ENCODE data around the gene KDM4B. TPM values are rescaled to one million over a fixed set of nuclear protein-coding genes. Genes with fewer than 3 reads are reported as not detected.

The KDM4B gene
- total RNA-seq, 1 experiment from 2014 or later, result 35.9 TPM

DNA sequence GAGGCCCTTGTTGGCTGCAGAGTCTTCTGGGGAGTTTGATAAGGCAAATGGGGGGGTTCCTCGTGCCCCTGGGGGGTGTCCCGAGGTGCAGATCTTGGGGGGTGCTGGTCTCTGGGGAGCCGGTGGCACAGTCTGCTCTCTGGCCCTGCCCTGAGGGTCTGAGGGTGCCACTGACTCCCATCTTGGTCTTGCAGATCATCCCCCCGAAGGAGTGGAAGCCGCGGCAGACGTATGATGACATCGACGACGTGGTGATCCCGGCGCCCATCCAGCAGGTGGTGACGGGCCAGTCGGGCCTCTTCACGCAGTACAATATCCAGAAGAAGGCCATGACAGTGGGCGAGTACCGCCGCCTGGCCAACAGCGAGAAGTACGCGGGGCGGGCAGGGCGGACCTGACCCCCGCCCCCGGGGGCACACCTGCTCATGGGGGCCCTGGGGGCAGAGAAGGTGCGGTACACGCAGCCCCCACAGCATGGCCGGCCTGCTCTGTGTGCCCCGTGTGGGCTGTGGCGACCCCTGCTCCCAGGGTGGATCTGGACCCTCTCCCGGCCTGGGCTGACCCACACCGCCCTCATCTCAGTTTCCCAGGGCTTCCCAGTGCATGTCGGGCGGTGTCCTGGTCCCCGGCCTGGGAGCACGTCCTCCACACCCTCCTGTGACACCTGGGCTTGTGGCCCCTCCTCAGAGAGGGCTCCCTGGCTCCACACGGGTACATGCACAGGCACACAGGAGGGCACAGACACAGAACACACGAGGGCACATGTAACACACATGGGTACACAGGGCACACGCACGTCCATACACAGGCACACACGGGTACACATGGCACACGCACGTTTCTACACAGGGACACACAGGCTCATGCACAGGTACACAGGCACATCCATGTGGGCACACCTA, 71.0 kb downstream of the KDM4B start:
- no peak overlapping the region for H3K4me3 ChIP-seq (replicated peaks in 1 of 2; ENCODE audit: low read depth in 1 of 2, low read length in 2 of 2)
- H3K9ac ChIP-seq (ENCODE audit: low read length), result no peak overlapping the region
- H4K20me1 ChIP-seq (ENCODE audit: insufficient read depth), result no peaks in the 10 kb centered on the region
- RAD21 ChIA-PET (ENCODE audit: low non-redundant PET in 1 of 2, low total read pairs in 2 of 2, uncharacterized antibody in 2 of 2, unreplicated experiment in 2 of 2), result no interaction called here
- POLR2A ChIA-PET, result no interaction called here
- no peak overlapping the region for H3K4me2 ChIP-seq (ENCODE audit: low read length)
- no TSS peak for BruUV-seq (replicated peaks)
- intact Hi-C loops (cut with micrococcal nuclease), result loop anchor here (10.0 kb wide), 1 partner anchor 125 kb away; no protein-coding TSS in a partner anchor
- peaks cover 0 to 16% of the 10 kb centered on the region in 2 experiments; a peak in 3 of 4 replicates for H3K4me1 ChIP-seq (ENCODE audit: control insufficient read depth in 1 of 2, insufficient read depth in 2 of 2, low read length in 2 of 2)
- ATAC-seq (no peak), DNase-seq (ENCODE audit: low read depth, low spot score) (no peak)
- H3K9me2 ChIP-seq (ENCODE audit: insufficient read depth), result no peaks in the 10 kb centered on the region
- H2AFZ ChIP-seq (ENCODE audit: low read depth, low read length, poor library complexity, severe bottlenecking), result no peak overlapping the region
- peaks cover 3 to 6% of the 10 kb centered on the region in 2 experiments; a peak in 3 of 4 replicates for H3K36me3 ChIP-seq (ENCODE audit: control insufficient read depth in 1 of 2, insufficient read depth in 2 of 2, low read length in 2 of 2)
- no peaks in the 10 kb centered on the region for H3K27me3 ChIP-seq (ENCODE audit: insufficient read depth, low read length)
- no peaks in the 10 kb centered on the region for H3K9me3 ChIP-seq (ENCODE audit: control insufficient read depth in 1 of 2, insufficient read depth in 1 of 2, low read depth in 1 of 2, low read length in 2 of 2)
- peak overlapping the region; percentile 38; the same call in 1 of the 2 replicates for H3K27ac ChIP-seq (ENCODE audit: low read depth, low read length)
- CTCF ChIA-PET, result interaction anchor here (0.9 to 1.2 kb wide), 2 partner anchors 32 to 230 kb away, joined by 4 to 9 read pairs; no protein-coding TSS in a partner anchor
- no peaks in the 10 kb centered on the region for H3K79me2 ChIP-seq (ENCODE audit: insufficient read depth, low read length)
- TF ChIP-seq SRF (IDR thresholded peaks at IDR 0.05; ENCODE audit: low read depth) (no peak), SIN3A (IDR thresholded peaks at IDR 0.05; ENCODE audit: low read depth) (no peak)

DNA sequence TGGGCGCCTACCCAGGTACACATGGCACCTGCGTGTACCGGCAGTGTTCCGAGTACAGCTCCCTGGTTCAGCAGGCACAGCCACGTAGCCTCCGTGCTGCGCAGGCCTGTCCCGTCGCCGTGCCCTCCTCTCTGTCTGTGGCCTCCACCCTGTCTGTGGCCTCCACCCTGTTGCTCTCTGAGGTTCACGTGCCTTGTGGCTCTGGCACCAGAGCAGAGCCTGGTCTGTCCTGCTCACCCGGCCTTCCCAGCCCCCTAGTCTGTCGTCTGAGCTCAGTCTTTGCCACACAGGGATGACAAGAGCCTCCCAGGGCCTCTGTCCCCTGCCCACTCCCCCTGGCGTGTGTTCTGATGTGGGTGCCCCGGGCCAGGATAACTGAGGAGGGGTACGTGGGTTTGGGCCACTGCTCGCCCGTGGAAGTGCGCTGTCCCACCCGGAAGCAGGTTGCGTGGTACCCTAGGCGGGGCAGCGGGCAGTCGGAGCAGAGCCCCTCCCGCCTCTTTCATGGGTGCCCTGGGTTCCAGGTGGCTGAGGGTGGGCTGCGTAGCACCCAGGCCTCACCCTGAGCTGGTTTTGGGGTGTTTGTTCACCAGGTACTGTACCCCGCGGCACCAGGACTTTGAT, 71.7 kb downstream of the KDM4B start:
- no peaks in the 10 kb centered on the region for H4K20me1 ChIP-seq (ENCODE audit: insufficient read depth)
- no peak for DNase-seq (ENCODE audit: low read depth, low spot score)
- TF ChIP-seq TCF7L2 (IDR thresholded peaks at IDR 0.05; ENCODE audit: borderline replicate concordance, extremely low read depth, insufficient read depth, insufficient read length), result no peak
- TF ChIP-seq EZH2 (IDR thresholded peaks at IDR 0.05), result no peak
- TF ChIP-seq, protein P1, sequence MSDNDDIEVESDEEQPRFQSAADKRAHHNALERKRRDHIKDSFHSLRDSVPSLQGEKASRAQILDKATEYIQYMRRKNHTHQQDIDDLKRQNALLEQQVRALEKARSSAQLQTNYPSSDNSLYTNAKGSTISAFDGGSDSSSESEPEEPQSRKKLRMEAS (IDR thresholded peaks at IDR 0.05), result no peak
- TF ChIP-seq ZNF274 (IDR thresholded peaks at IDR 0.05; ENCODE audit: low read depth, low read length), result no peak
- no peak for TF ChIP-seq JUND (IDR thresholded peaks at IDR 0.05)
- TF ChIP-seq, protein P2, sequence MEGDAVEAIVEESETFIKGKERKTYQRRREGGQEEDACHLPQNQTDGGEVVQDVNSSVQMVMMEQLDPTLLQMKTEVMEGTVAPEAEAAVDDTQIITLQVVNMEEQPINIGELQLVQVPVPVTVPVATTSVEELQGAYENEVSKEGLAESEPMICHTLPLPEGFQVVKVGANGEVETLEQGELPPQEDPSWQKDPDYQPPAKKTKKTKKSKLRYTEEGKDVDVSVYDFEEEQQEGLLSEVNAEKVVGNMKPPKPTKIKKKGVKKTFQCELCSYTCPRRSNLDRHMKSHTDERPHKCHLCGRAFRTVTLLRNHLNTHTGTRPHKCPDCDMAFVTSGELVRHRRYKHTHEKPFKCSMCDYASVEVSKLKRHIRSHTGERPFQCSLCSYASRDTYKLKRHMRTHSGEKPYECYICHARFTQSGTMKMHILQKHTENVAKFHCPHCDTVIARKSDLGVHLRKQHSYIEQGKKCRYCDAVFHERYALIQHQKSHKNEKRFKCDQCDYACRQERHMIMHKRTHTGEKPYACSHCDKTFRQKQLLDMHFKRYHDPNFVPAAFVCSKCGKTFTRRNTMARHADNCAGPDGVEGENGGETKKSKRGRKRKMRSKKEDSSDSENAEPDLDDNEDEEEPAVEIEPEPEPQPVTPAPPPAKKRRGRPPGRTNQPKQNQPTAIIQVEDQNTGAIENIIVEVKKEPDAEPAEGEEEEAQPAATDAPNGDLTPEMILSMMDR (IDR thresholded peaks at IDR 0.05 in 2 of 3, conservative IDR thresholded peaks at IDR 0.05 in 1 of 3; ENCODE audit: borderline replicate concordance in 1 of 3, insufficient read depth in 1 of 3, low read depth in 2 of 3, low read length in 2 of 3), result no peak
- TF ChIP-seq, protein P3, sequence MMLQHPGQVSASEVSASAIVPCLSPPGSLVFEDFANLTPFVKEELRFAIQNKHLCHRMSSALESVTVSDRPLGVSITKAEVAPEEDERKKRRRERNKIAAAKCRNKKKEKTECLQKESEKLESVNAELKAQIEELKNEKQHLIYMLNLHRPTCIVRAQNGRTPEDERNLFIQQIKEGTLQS (IDR thresholded peaks at IDR 0.05), result no peak
- TF ChIP-seq YY1 (IDR thresholded peaks at IDR 0.05; ENCODE audit: extremely low read depth, insufficient replicate concordance, low read depth, low read length), result no peak
- no peak for TF ChIP-seq RAD21 (IDR thresholded peaks at IDR 0.05; ENCODE audit: low read depth)
- no peak for TF ChIP-seq POLR2A (IDR thresholded peaks at IDR 0.05; ENCODE audit: borderline replicate concordance, extremely low read depth, insufficient read depth, insufficient read length)
- TF ChIP-seq SP1 (IDR thresholded peaks at IDR 0.05; ENCODE audit: low read depth), result no peak
- no peak for TF ChIP-seq FOSL1 (IDR thresholded peaks at IDR 0.05; ENCODE audit: low read depth)
- TF ChIP-seq SRF (IDR thresholded peaks at IDR 0.05; ENCODE audit: low read depth), result no peak
- TF ChIP-seq CEBPB (IDR thresholded peaks at IDR 0.05; ENCODE audit: low read depth), result no peak
- TF ChIP-seq CBX3 (IDR thresholded peaks at IDR 0.05; ENCODE audit: low read depth), result no peak
- no peak for TF ChIP-seq SIN3A (IDR thresholded peaks at IDR 0.05; ENCODE audit: low read depth)

More for the DNA sequence above, 71.7 kb downstream of the KDM4B start:
- no peaks in the 10 kb centered on the region for H3K27me3 ChIP-seq (ENCODE audit: insufficient read depth, low read length)
- intact Hi-C loops (cut with micrococcal nuclease), result no loop called here
- ChIA-PET CTCF (no interaction called here), POLR2A (no interaction called here), RAD21 (ENCODE audit: low non-redundant PET in 1 of 2, low total read pairs in 2 of 2, uncharacterized antibody in 2 of 2, unreplicated experiment in 2 of 2) (no interaction called here)
- no peaks in the 10 kb centered on the region for H3K9me3 ChIP-seq (ENCODE audit: control insufficient read depth in 1 of 2, insufficient read depth in 1 of 2, low read depth in 1 of 2, low read length in 2 of 2)
- no peak for ATAC-seq
- H3K9ac ChIP-seq (ENCODE audit: low read length), result no peak overlapping the region
- H3K4me3 ChIP-seq (replicated peaks in 1 of 2; ENCODE audit: low read depth in 1 of 2, low read length in 2 of 2), result no peak overlapping the region
- no peaks in the 10 kb centered on the region for H3K9me2 ChIP-seq (ENCODE audit: insufficient read depth)
- no peak overlapping the region for H3K27ac ChIP-seq (ENCODE audit: low read depth, low read length)
- peaks cover 3 to 6% of the 10 kb centered on the region in 2 experiments; a peak in 3 of 4 replicates for H3K36me3 ChIP-seq (ENCODE audit: control insufficient read depth in 1 of 2, insufficient read depth in 2 of 2, low read length in 2 of 2)
- no peak overlapping the region for H3K4me2 ChIP-seq (ENCODE audit: low read length)
- BruUV-seq (replicated peaks), result no TSS peak
- H3K79me2 ChIP-seq (ENCODE audit: insufficient read depth, low read length), result no peaks in the 10 kb centered on the region
- H2AFZ ChIP-seq (ENCODE audit: low read depth, low read length, poor library complexity, severe bottlenecking), result no peak overlapping the region
- peaks cover 0 to 16% of the 10 kb centered on the region in 2 experiments; a peak in 3 of 4 replicates for H3K4me1 ChIP-seq (ENCODE audit: control insufficient read depth in 1 of 2, insufficient read depth in 2 of 2, low read length in 2 of 2)

Data from HCT116 (cell line).